Spleen (tissue), 11 donors: ENCODE results near the gene EXTL1. TPM values are rescaled to one million over a fixed set of nuclear protein-coding genes. Genes with fewer than 3 reads are reported as not detected.

Experiments used
- DNase-seq: peaks from one replicate; pipeline ENCODE4 v3.0.0-alpha.2; 2020
- H3K27ac ChIP-seq, 8 donors: fragments of 200-600 bp; sonication (generic) in 7 of 8; 1 replicate in 4 of 8; 2 replicates in 4 of 8; pipeline versions ENCODE4 v1.5.0 to v1.8.0; 2016 to 2021; ENCODE audit warnings: inconsistent platforms in 4 of 8, mild to moderate bottlenecking in 4 of 8, moderate library complexity in 1 of 8
- H3K27me3 ChIP-seq, 7 donors: fragments of 200-600 bp; sonication (generic) in 6 of 7; replicated peaks in 1 of 7; 1 replicate in 4 of 7; 2 replicates in 3 of 7; pipeline versions ENCODE4 v1.5.0 to v1.8.0; 2016 to 2021; ENCODE audit warnings: inconsistent platforms in 3 of 7, mild to moderate bottlenecking in 1 of 7
- H3K36me3 ChIP-seq, 6 donors: fragments of 200-600 bp; sonication (generic) in 5 of 6; 1 replicate in 4 of 6; 2 replicates in 2 of 6; pipeline versions ENCODE4 v1.5.0 to v1.8.0; 2016 to 2021; ENCODE audit warnings: inconsistent platforms in 2 of 6
- H3K4me1 ChIP-seq, 6 donors: fragments of 200-600 bp; sonication (generic) in 5 of 6; 1 replicate in 3 of 6; 2 replicates in 3 of 6; pipeline versions ENCODE4 v1.5.0 to v1.8.0; 2016 to 2021; ENCODE audit warnings: inconsistent platforms in 3 of 6
- H3K4me3 ChIP-seq, 8 donors: fragments of 200-600 bp; sonication (generic) in 7 of 8; 1 replicate in 4 of 8; 2 replicates in 4 of 8; pipeline versions ENCODE4 v1.5.0 to v1.8.0; 2016 to 2021; ENCODE audit warnings: inconsistent platforms in 4 of 8, mild to moderate bottlenecking in 4 of 8, moderate library complexity in 2 of 8
- H3K9me3 ChIP-seq, 8 donors: fragments of 200-600 bp; sonication (generic) in 7 of 8; 1 replicate in 4 of 8; 2 replicates in 4 of 8; pipeline versions ENCODE4 v1.5.0 to v1.8.0; 2016 to 2021; ENCODE audit warnings: inconsistent platforms in 4 of 8
- CTCF ChIP-seq, 11 experiments: fragments of 200-600 bp in 7 of 11; fragments of 450-650 bp in 4 of 11; sonication (generic) in 4 of 11; IDR thresholded peaks in 8 of 11; conservative IDR thresholded peaks in 3 of 11; 1 replicate in 7 of 11; 2 replicates in 4 of 11; pipeline versions ENCODE4 v1.4.0 to v1.8.0; 2016 to 2021; ENCODE audit warnings: antibody characterized with exemption in 11 of 11, inconsistent platforms in 4 of 11, mild to moderate bottlenecking in 1 of 11
- POLR2A ChIP-seq, 3 donors: fragments of 450-650 bp; IDR thresholded peaks; one replicate each; pipeline ENCODE4 v1.5.1; 2017; ENCODE audit warnings: antibody characterized with exemption in 3 of 3, mild to moderate bottlenecking in 1 of 3
- POLR2AphosphoS5 ChIP-seq, 3 donors: sonication (generic); formaldehyde crosslinking; IDR thresholded peaks; one replicate each; pipeline ENCODE4 v1.5.1; 2017; ENCODE audit warnings: antibody characterized with exemption in 3 of 3
- WGBS, 5 donors: extraction: QIAGEN DNeasy Blood & Tissue Kit in 3 of 5; methylation state at CpG; one replicate each; pipeline versions ENCODE4 v1.1.5 to v1.1.7; 2013 to 2018; 5-methylcytosine and 5-hydroxymethylcytosine counted together
- intact Hi-C: fragments of 100-400 bp; cut with DNase I; formaldehyde crosslinking; loops from one replicate; pipeline ENCODE4 v1.15.0; 2023; ENCODE audit warnings: low total_unique reads
- polyA plus RNA-seq, 3 donors: library from polyadenylated mRNA; stranded (reverse); fragments of 200-250 nt; gene quantifications; one replicate each; pipeline ENCODE4 v1.2.1, GENCODE V29; 2013
- total RNA-seq, 7 donors: library from RNA; depleted of rRNA in 3 of 7; stranded (reverse); fragments of >200 nt in 3 of 7; fragmentation: NEBNext Ultra II Directional in 4 of 7; extraction: Animal tissue kit (Norgen Biotek cat#: 25700) in 4 of 7; gene quantifications; one replicate each; pipeline versions ENCODE4 v1.1.0 to v1.2.1, GENCODE V29; 2016 to 2021
- donor health status: healthy with polysubstance abuse.
- donor health status: DM: no; HTN: no; CAD: no; lungs with moderate emphysema.
- donor health status: DM: no; HTN: no; CAD: no.
- donor health status: Bipolar disorder and iron deficiency.
- donor health status: healthy.
- donor health status: DM: no; HTN: no; CAD: no.
- donor health status: DM: yes; HTN: yes; CAD: no.

EXTL1 gene
- total and polyA plus RNA-seq, 10 donors = 0.30 to 8.6 (median 3.6) TPM

GRCh38 chr1:26029864-26030481 lies 8.4 kb downstream of the EXTL1 start:
- Histone ChIP-seq H3K36me3 (no peaks in the 10 kb centered on the region), H3K9me3 (no peaks in the 10 kb centered on the region), H3K27me3 (peaks cover 0 to 19% (median 0%) of the 10 kb centered on the region in 7 donors), H3K4me1 (peaks cover 0 to 14% (median 5%) of the 10 kb centered on the region in 6 donors), H3K4me3 (no peak overlapping the region), H3K27ac (no peak overlapping the region)
- no peak for DNase-seq
- TF ChIP-seq CTCF (IDR thresholded peaks at IDR 0.05 in 8 of 11, conservative IDR thresholded peaks at IDR 0.05 in 3 of 11) = no peak
- no peak for TF ChIP-seq POLR2AphosphoS5 (IDR thresholded peaks at IDR 0.05)
- no peak for TF ChIP-seq POLR2A (IDR thresholded peaks at IDR 0.05)
- WGBS, 5 donors = 70 to 86% (median 82%) methylated on average over 7 of the region's 7 CpGs
- intact Hi-C loops = loop anchor here (10.0 kb wide), 1 partner anchor 115 kb away; no protein-coding TSS in a partner anchor

GRCh38 chr1:26031196-26031595 lies 9.6 kb downstream of the EXTL1 start:
- H3K4me1 ChIP-seq = peaks cover 3 to 21% (median 11%) of the 10 kb centered on the region in 6 donors
- H3K27ac ChIP-seq = no peak overlapping the region
- DNase-seq = no peak
- intact Hi-C loops = loop anchor here (10.0 kb wide), 1 partner anchor 114 kb away; no protein-coding TSS in a partner anchor
- no peaks in the 10 kb centered on the region for H3K36me3 ChIP-seq
- H3K4me3 ChIP-seq = no peak overlapping the region
- WGBS, 5 donors = 86 to 95% (median 88%) methylated on average over 4 of the region's 4 CpGs
- peaks cover 0 to 22% (median 0%) of the 10 kb centered on the region in 7 donors for H3K27me3 ChIP-seq
- TF ChIP-seq POLR2A (IDR thresholded peaks at IDR 0.05) = no peak
- TF ChIP-seq CTCF (IDR thresholded peaks at IDR 0.05 in 8 of 11, conservative IDR thresholded peaks at IDR 0.05 in 3 of 11) = no peak
- TF ChIP-seq POLR2AphosphoS5 (IDR thresholded peaks at IDR 0.05) = no peak
- H3K9me3 ChIP-seq = no peaks in the 10 kb centered on the region

GRCh38 chr1:26031611-26032220 lies 10.1 kb downstream of the EXTL1 start:
- Histone ChIP-seq H3K9me3 (no peaks in the 10 kb centered on the region), H3K36me3 (no peaks in the 10 kb centered on the region), H3K27ac (no peak overlapping the region), H3K4me1 (peaks cover 6 to 26% (median 15%) of the 10 kb centered on the region in 6 donors), H3K27me3 (peaks cover 0 to 27% (median 0%) of the 10 kb centered on the region in 7 donors), H3K4me3 (no peak overlapping the region)
- DNase-seq = no peak
- intact Hi-C loops = loop anchor here (10.0 kb wide), 1 partner anchor 113 kb away; no protein-coding TSS in a partner anchor
- WGBS, 5 donors = 64 to 90% (median 70%) methylated on average over 3 of the region's 3 CpGs
- TF ChIP-seq POLR2AphosphoS5 (IDR thresholded peaks at IDR 0.05) (no peak), CTCF (IDR thresholded peaks at IDR 0.05 in 8 of 11, conservative IDR thresholded peaks at IDR 0.05 in 3 of 11) (no peak), POLR2A (IDR thresholded peaks at IDR 0.05) (no peak)
